ENCODE measurements around the gene C2CD4C. TPM values are rescaled to one million over a fixed set of nuclear protein-coding genes. Genes with fewer than 3 reads are reported as not detected.

C2CD4C gene
- total RNA-seq, 1 experiment from 2014 or later: 0.43 TPM

GRCh38 chr19:440391-441212 is 31.7 kb upstream of the C2CD4C start:
- Mint-ChIP-seq H3K4me3 (ENCODE audit: unreplicated experiment) (no peak overlapping the region), H3K9me3 (ENCODE audit: unreplicated experiment) (peaks cover 10% of the 10 kb centered on the region), H3K36me3 (ENCODE audit: insufficient read depth, unreplicated experiment) (peaks cover 6% of the 10 kb centered on the region), H3K4me1 (ENCODE audit: low read depth, unreplicated experiment) (no peaks in the 10 kb centered on the region), H3K27ac (ENCODE audit: unreplicated experiment) (no peak overlapping the region), H3K27me3 (ENCODE audit: insufficient read depth, unreplicated experiment) (peaks cover 4% of the 10 kb centered on the region)
- CTCF ChIA-PET: no interaction called here
- H3K9me3 ChIP-seq: no peaks in the 10 kb centered on the region
- no TSS peak for BruUV-seq (replicated peaks)
- H3K27me3 ChIP-seq (replicated peaks; ENCODE audit: control insufficient read depth, insufficient read depth, low read length): no peaks in the 10 kb centered on the region
- TF ChIP-seq, protein P1, sequence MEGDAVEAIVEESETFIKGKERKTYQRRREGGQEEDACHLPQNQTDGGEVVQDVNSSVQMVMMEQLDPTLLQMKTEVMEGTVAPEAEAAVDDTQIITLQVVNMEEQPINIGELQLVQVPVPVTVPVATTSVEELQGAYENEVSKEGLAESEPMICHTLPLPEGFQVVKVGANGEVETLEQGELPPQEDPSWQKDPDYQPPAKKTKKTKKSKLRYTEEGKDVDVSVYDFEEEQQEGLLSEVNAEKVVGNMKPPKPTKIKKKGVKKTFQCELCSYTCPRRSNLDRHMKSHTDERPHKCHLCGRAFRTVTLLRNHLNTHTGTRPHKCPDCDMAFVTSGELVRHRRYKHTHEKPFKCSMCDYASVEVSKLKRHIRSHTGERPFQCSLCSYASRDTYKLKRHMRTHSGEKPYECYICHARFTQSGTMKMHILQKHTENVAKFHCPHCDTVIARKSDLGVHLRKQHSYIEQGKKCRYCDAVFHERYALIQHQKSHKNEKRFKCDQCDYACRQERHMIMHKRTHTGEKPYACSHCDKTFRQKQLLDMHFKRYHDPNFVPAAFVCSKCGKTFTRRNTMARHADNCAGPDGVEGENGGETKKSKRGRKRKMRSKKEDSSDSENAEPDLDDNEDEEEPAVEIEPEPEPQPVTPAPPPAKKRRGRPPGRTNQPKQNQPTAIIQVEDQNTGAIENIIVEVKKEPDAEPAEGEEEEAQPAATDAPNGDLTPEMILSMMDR (IDR thresholded peaks at IDR 0.05; ENCODE audit: insufficient read depth in 1 of 2, low read depth in 1 of 2, low read length in 1 of 2, severe bottlenecking in 1 of 2, unreplicated experiment in 1 of 2): no peak
- H3K4me3 ChIP-seq (ENCODE audit: low read depth, low read length): no peak overlapping the region
- intact Hi-C loops (cut with micrococcal nuclease; ENCODE audit: unreplicated experiment): no loop called here
- no peaks in the 10 kb centered on the region for H3K4me1 ChIP-seq
- DNase-seq: no peak
- H3K36me3 ChIP-seq (ENCODE audit: control insufficient read depth, insufficient read depth, low read length): no peaks in the 10 kb centered on the region
- POLR2A ChIA-PET: no interaction called here

DNA sequence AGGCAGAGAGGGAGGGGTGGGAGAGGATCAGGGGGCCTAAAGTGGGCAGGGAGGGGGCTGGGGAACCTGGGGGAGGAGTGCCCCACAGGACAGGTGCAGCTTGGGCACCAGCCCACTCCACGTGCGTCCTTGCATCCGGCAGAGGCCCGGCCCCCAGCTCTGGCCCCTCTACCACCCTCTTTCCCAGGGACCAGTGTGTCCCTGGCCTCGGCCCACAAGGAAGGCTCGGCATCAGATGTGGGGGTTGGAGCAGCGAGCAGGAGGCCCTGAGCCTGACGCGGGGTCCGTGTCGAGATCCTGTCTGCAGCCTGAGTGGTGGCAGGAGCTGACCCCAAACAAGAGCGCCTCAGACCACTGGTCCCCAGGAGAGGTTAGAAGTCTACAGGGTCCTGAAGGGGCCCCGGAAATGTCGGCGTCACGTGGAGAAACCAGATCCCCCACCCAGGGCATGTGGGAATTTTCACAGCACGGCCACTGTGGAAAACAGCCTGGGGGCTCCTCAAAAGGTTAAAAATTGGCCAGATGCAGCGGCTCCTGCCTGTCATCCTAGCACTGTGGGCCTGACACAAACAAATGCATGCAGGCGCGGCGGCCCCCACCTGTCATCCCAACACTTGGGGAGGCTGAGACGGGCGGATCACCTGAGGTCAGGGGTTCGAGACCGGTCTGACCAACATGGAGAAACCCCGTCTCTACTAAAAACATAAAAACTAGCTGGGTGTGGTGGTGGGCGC is 30.4 kb upstream of the C2CD4C start:
- H3K4me1 Mint-ChIP-seq (ENCODE audit: low read depth, unreplicated experiment): no peaks in the 10 kb centered on the region
- no TSS peak for BruUV-seq (replicated peaks)
- no peak overlapping the region for H3K4me3 Mint-ChIP-seq (ENCODE audit: unreplicated experiment)
- H3K36me3 Mint-ChIP-seq (ENCODE audit: insufficient read depth, unreplicated experiment): peaks cover 6% of the 10 kb centered on the region
- Histone ChIP-seq H3K9me3 (no peaks in the 10 kb centered on the region), H3K4me1 (no peaks in the 10 kb centered on the region), H3K4me3 (ENCODE audit: low read depth, low read length) (no peak overlapping the region), H3K27me3 (replicated peaks; ENCODE audit: control insufficient read depth, insufficient read depth, low read length) (no peaks in the 10 kb centered on the region), H3K36me3 (ENCODE audit: control insufficient read depth, insufficient read depth, low read length) (no peaks in the 10 kb centered on the region)
- peaks cover 10% of the 10 kb centered on the region for H3K9me3 Mint-ChIP-seq (ENCODE audit: unreplicated experiment)
- DNase-seq: no peak
- peaks cover 4% of the 10 kb centered on the region for H3K27me3 Mint-ChIP-seq (ENCODE audit: insufficient read depth, unreplicated experiment)
- ChIA-PET POLR2A (no interaction called here), CTCF (no interaction called here)
- intact Hi-C loops (cut with micrococcal nuclease; ENCODE audit: unreplicated experiment): no loop called here
- TF ChIP-seq, protein P1 (IDR thresholded peaks at IDR 0.05; ENCODE audit: insufficient read depth in 1 of 2, low read depth in 1 of 2, low read length in 1 of 2, severe bottlenecking in 1 of 2, unreplicated experiment in 1 of 2): no peak
- H3K27ac Mint-ChIP-seq (ENCODE audit: unreplicated experiment): no peak overlapping the region

GRCh38 chr19:438416-438958 is 29.5 kb upstream of the C2CD4C start:
- Histone ChIP-seq H3K4me1 (no peaks in the 10 kb centered on the region), H3K36me3 (ENCODE audit: control insufficient read depth, insufficient read depth, low read length) (no peaks in the 10 kb centered on the region), H3K27me3 (replicated peaks; ENCODE audit: control insufficient read depth, insufficient read depth, low read length) (no peaks in the 10 kb centered on the region), H3K9me3 (no peaks in the 10 kb centered on the region), H3K4me3 (ENCODE audit: low read depth, low read length) (no peak overlapping the region)
- Mint-ChIP-seq H3K4me3 (ENCODE audit: unreplicated experiment) (no peak overlapping the region), H3K9me3 (ENCODE audit: unreplicated experiment) (peaks cover 10% of the 10 kb centered on the region), H3K4me1 (ENCODE audit: low read depth, unreplicated experiment) (no peaks in the 10 kb centered on the region), H3K36me3 (ENCODE audit: insufficient read depth, unreplicated experiment) (peaks cover 6% of the 10 kb centered on the region), H3K27ac (ENCODE audit: unreplicated experiment) (no peak overlapping the region), H3K27me3 (ENCODE audit: insufficient read depth, unreplicated experiment) (peaks cover 4% of the 10 kb centered on the region)
- CTCF ChIA-PET: no interaction called here
- intact Hi-C loops (cut with micrococcal nuclease; ENCODE audit: unreplicated experiment): no loop called here
- DNase-seq: no peak
- no TSS peak for BruUV-seq (replicated peaks)
- POLR2A ChIA-PET: no interaction called here
- TF ChIP-seq, protein P1 (IDR thresholded peaks at IDR 0.05; ENCODE audit: insufficient read depth in 1 of 2, low read depth in 1 of 2, low read length in 1 of 2, severe bottlenecking in 1 of 2, unreplicated experiment in 1 of 2): no peak

Measured in Caco-2 (cell line).